Peyer's patch (tissue), 4 donors: ENCODE data around the gene SLC35A4.

Experiments
- POLR2A ChIP-seq, 2 donors: fragments of 450-650 bp; IDR thresholded peaks; one replicate each; pipeline ENCODE4 v1.5.1; 2017; ENCODE audit warnings: antibody characterized with exemption in 2 of 2, mild to moderate bottlenecking in 2 of 2, moderate library complexity in 2 of 2
- TF ChIP-seq, protein P1 (sequence below), 6 experiments: fragments of 450-650 bp in 4 of 6; fragments of 200-600 bp in 2 of 6; sonication (generic) in 1 of 6; IDR thresholded peaks; one replicate each; pipeline ENCODE4 v1.5.1; 2017 to 2019; ENCODE audit warnings: antibody characterized with exemption in 6 of 6, mild to moderate bottlenecking in 3 of 6, moderate library complexity in 1 of 6

DNA sequence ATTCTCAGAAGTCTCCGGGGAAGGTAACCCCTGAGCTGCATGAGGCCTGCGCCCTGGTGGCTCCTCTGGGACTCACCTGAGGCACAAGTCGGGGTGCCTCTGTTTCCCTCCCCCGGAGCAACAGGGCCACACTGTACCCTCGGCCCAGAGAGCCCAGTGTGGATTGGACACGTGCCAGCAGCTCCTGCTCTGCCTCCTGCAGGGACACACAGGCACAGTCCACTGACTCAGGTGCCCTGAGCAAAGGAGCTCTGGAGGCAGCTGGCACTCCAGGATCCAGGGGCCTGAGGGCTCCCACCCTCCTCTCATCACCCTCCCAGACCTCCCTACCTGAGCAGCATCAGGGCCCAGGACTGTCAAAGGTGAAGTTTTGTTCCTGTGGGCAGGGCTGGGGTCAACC lies 29.5 kb downstream of the SLC35A4 start:
- TF ChIP-seq, protein P1, sequence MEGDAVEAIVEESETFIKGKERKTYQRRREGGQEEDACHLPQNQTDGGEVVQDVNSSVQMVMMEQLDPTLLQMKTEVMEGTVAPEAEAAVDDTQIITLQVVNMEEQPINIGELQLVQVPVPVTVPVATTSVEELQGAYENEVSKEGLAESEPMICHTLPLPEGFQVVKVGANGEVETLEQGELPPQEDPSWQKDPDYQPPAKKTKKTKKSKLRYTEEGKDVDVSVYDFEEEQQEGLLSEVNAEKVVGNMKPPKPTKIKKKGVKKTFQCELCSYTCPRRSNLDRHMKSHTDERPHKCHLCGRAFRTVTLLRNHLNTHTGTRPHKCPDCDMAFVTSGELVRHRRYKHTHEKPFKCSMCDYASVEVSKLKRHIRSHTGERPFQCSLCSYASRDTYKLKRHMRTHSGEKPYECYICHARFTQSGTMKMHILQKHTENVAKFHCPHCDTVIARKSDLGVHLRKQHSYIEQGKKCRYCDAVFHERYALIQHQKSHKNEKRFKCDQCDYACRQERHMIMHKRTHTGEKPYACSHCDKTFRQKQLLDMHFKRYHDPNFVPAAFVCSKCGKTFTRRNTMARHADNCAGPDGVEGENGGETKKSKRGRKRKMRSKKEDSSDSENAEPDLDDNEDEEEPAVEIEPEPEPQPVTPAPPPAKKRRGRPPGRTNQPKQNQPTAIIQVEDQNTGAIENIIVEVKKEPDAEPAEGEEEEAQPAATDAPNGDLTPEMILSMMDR (IDR thresholded peaks at IDR 0.05) = no peak
- TF ChIP-seq POLR2A (IDR thresholded peaks at IDR 0.05) = no peak
